GM03348 (cell line): Measurements from ENCODE around the gene HAPLN1.
"Not testable (repeated sequence)": the region's sequence is repeated elsewhere in the genome, so short reads cannot be mapped to it uniquely, and the experiment has no call there.

Experiments used
- DNase-seq: peaks from one replicate; pipeline ENCODE4 v3.0.0; 2012; ENCODE audit warnings: low spot score

The HAPLN1 gene

GRCh38 chr5:83720836-83721537 lies at the start of gene HAPLN1:
HAPLN1 (minus strand) TSS chr5:83720855; CDS start chr5:83673523, 47,332 bp downstream.
- peak; percentile 24 for DNase-seq

DNA sequence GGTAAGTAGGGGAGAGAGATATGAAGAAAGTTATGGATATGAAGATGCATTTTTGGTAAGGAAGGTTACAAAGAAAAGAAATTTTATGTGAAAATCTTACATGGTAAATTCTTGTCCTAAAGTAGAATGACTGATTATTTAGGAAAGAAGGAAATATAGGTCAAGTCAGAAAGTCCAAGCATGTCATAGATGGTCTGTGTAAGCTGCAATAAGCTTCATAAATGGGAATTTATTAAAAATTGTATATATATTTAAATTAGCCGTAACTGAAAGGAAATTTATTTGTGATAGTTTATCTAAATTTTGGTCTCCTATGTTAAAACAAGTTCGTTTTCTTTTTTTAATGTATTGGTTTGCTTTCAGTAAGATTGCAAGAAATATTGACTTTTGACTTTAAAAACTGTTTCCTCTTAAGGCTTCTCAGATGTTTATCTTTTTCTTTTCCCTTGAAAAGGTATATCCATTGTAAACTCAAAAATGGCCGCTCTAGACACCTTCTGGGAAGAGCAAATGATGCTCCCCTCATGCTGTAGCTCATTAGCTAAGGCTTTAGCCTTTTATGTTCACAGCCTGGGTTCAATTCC lies 46.8 kb upstream of the HAPLN1 start:
- no peak for DNase-seq

DNA sequence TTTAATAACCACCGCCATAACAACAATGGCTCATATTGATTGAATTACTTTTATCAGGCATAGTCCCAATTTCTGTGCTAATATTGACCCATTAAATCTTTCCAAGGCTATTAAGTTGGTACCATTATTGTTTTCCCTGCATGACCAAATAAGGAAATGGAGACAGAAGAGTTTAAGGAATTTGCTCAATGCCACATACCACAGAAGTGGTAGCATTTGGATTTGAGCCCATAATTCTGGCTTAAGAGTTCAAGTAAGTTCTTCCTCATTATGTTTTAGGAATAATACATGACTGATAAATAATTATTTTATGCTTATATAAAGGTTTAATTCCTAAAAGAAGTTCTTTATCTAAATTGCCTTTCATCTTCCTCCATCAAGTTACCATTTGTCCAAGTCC lies 43.4 kb upstream of the HAPLN1 start:
- no peak for DNase-seq

GRCh38 chr5:83760579-83760978 lies 39.9 kb upstream of the HAPLN1 start:
- no peak for DNase-seq

DNA sequence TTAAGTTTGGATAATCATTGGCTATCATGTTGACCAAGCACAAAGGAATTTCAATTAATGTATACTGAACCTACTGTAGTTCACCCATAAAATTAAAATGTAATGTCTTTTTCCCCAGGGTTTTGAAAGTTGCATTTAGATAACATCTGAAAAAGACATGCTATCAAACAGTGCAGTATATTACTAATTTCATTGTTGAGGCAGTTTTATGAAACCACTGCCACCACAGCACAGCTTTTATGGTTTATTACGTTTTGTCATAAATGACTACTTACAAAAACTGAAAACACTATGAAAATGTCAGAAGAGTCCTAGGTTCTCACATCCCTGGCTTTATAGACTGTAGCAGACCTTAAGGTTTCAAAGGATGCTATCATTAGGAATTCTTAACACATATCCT lies 32.0 kb upstream of the HAPLN1 start:
- DNase-seq = no peak

GRCh38 chr5:83751201-83751600 lies 30.5 kb upstream of the HAPLN1 start:
- DNase-seq = no peak

- DNase-seq = no peak
Measured at GRCh38 chr5:83750749-83751148, 30.1 kb upstream of the HAPLN1 start.

GRCh38 chr5:83745816-83746215 lies 25.2 kb upstream of the HAPLN1 start:
- DNase-seq = peak; percentile 41

DNA sequence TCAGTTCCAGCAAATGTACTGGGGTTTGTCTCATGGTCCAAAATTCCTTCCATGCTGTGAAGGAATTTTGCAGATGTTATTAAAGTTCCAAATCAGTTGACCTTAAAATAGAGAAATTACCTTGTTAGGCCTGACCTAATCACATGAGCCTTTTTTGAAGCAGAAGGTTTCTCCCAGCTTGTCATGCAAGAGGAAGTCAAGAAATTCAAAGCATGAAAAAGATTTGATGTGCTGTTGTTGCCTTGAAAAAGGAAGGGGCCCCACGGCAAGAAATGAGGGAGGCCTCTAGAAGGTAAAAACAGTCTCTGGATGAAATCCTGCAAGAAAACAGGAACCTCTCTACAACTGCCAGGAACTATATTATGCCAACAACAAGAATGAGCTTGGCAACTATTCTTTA lies 24.2 kb upstream of the HAPLN1 start:
- no peak for DNase-seq

DNA sequence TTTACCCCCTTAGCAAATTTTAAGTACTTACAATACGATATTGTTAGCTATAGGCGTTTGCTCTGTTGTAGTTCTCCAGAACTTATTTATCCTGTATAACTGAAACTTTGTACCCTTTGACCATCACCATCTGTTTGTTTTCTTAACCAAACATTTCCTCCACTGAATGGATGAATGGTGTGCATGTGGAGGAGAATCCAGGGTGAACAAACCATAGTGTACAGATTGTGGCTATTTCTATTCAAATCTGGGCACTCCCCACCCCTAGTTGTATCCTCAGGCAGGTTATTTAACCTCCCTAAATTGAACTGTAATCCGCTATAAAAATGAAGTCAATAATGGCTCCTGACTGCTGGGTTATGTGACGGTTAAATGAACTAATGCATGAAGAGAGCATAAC lies 21.4 kb upstream of the HAPLN1 start:
- no peak for DNase-seq

GRCh38 chr5:83741571-83741970 lies 20.9 kb upstream of the HAPLN1 start:
- DNase-seq = no peak

- DNase-seq = no peak
Measured at GRCh38 chr5:83740741-83741140, 20.1 kb upstream of the HAPLN1 start.

DNA sequence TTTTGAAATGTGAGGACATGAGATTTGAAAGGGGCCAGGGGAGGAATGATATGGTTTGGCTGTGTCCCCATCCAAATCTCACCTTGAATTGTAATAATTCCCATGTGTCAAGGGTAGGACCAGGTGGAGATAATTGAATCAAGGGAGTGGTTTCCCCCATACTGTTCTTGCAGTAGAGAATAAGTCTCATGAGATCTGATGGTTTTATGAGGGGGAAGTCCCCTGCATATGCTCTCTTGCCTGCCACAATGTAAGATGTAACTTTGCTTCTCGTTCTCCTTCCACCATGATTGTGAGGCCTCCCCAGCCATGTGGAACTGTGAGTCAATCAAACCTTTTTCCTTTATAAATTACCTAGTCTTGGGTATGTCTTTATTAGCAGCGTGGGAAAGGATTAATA lies 15.5 kb upstream of the HAPLN1 start:
- DNase-seq = not testable (repeated sequence)

DNA sequence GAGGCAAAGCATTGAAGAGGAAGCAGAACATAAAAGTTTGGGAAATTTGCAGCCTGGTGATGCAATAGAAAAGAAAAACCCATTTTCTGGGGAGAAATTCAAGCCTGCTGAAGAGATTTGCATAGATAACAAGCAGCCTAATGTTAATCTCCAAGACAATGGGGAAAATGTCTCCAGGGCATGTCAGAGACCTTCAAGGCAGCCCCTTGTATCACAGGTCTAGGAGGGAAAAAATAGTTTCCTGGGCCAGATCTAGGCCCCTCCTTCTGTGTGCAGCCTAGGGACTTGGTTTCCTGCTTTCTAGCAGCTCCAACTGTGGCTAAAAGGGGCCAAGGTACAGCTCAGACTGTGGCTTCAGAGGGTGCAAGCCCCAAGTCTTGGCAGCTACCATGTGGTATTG lies 14.4 kb upstream of the HAPLN1 start:
- not testable (repeated sequence) for DNase-seq

DNA sequence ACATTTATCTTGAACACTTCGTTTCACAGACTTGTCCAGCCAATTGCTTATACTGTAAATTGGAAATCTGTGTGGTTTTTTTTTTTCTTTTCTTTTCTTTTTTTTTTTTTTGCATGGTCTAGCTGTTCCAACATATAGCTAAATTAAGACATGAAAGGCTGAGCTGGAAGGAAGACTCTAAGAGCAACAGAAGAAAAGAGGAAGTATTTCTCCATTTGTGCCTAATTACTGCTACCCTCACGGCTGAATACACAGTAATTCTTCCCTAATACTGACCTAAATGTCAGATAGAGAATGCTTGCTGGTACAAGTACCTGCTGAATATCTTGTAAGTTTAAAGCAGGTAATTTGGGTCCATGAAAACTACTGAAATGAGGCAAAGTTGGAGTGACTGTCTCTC lies 11.0 kb upstream of the HAPLN1 start:
- DNase-seq = no peak

DNA sequence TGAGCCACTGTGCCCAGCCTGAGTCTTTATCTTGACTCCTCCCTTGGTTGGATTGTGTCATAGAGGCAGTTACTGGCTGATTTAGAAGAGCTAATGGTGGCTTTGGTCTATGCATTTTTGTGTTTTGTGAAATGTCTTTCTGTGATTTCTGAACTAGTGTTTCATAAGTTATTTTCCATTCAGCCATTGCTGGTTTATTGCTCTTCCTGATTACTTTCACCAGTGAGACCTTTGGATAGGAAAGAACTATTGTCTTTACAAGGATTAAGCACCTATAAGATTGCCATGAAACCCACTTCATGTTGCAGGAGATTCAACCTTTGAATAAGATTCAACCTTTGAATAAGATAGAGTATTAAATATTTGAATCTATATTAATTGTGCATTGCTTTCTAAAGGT lies 8.7 kb upstream of the HAPLN1 start:
- DNase-seq = no peak

DNA sequence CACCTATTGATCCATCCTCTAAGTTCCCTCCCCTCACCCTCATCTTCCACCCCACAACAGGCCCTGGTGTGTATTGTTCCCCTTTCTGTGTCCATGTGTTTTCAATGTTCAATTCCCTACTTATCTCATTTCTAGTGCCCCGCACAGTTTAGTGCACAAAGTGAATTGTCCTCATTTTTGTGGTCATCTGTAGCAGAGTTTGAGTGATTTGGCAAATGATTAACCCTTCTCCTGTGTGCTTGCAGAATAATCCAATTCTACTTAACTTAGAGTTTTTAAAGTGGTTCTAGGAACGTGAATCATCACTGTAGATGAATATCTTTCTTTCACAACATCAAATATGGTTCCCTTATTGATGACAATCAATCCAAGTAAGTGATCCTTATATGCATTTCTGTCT lies 6.3 kb upstream of the HAPLN1 start:
- peak; percentile 21 for DNase-seq

- DNase-seq = peak; percentile 20
Measured at GRCh38 chr5:83724935-83725334, 4.3 kb upstream of the HAPLN1 start.

GRCh38 chr5:83724001-83724400 lies 3.3 kb upstream of the HAPLN1 start:
- DNase-seq = no peak

GRCh38 chr5:83723031-83723430 lies 2.4 kb upstream of the HAPLN1 start:
- no peak for DNase-seq

- peak; percentile 89 for DNase-seq
Measured at GRCh38 chr5:83721953-83722901, 1.6 kb upstream of the HAPLN1 start.

DNA sequence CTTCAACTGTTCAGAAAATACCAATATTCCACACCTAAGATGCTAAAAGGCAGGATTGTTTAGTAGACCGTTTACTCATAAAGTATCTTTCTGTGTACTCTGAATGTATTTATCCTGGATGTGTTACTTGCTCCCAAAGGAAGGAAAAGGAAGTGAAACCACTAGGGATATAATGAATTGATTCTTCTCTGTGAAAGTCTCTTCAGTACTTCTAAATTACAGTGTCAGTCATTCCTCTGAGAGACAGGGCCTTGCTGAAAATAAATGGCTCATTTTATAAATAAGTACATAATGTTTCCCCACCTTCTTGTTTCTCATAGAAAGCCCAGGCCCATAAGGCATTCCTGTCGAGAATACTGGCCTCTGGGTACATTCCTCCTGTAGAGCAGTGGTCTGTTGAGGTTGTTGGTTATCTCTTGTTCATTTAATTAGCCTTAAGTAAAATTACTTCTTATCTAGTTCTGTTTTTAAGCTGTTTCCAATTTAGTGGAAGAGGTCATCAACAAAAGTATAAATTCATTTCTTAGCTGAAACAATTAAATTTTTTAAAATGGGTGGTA lies 1.6 kb downstream of the HAPLN1 start:
- DNase-seq = no peak
